CD14-positive monocyte (primary cell): ENCODE results near the gene CTNNA3. TPM values are rescaled to one million over a fixed set of nuclear protein-coding genes. Genes with fewer than 3 reads are reported as not detected.

Experiments
- DNase-seq, 3 donors: peaks; one replicate each; pipeline ENCODE4 v3.0.0-alpha.2; 2011 to 2022
- H2AFZ ChIP-seq: 2 replicates; pipeline ENCODE4 v1.6.0; 2012; ENCODE audit warnings: mild to moderate bottlenecking, low read depth, low read length, inconsistent platforms; ENCODE audit not compliant: insufficient read depth, poor library complexity, severe bottlenecking
- H3K27ac ChIP-seq, 2 donors: 1 replicate in 1 of 2; 2 replicates in 1 of 2; pipeline ENCODE4 v1.5.1; 2012 to 2013; ENCODE audit warnings: low read length in 2 of 2, control low read depth in 1 of 2, inconsistent platforms in 1 of 2, low read depth in 1 of 2, mild to moderate bottlenecking in 1 of 2
- H3K27me3 ChIP-seq, 2 donors: one replicate each; pipeline versions ENCODE4 v1.6.0 to v1.6.1; 2011 to 2013; ENCODE audit warnings: low read length in 2 of 2; ENCODE audit not compliant: control insufficient read depth in 2 of 2, insufficient read depth in 2 of 2
- H3K36me3 ChIP-seq, 2 donors: replicated peaks in 1 of 2; 1 replicate in 1 of 2; 2 replicates in 1 of 2; pipeline versions ENCODE4 v1.5.1 to v1.6.1; 2012 to 2013; ENCODE audit warnings: low read length in 2 of 2, control low read depth in 1 of 2, inconsistent platforms in 1 of 2, mild to moderate bottlenecking in 1 of 2; ENCODE audit not compliant: insufficient read depth in 2 of 2, control insufficient read depth in 1 of 2
- H3K4me1 ChIP-seq, 2 donors: 1 replicate in 1 of 2; 2 replicates in 1 of 2; pipeline versions ENCODE4 v1.5.1 to v1.6.1; 2012 to 2013; ENCODE audit warnings: low read length in 2 of 2, control low read depth in 1 of 2, inconsistent platforms in 1 of 2, mild to moderate bottlenecking in 1 of 2, moderate library complexity in 1 of 2; ENCODE audit not compliant: insufficient read depth in 2 of 2, control insufficient read depth in 1 of 2
- H3K4me2 ChIP-seq: replicated peaks from 2 replicates; pipeline ENCODE3; 2012; ENCODE audit warnings: low read length, moderate library complexity, mild to moderate bottlenecking; ENCODE audit not compliant: poor library complexity, severe bottlenecking; ENCODE audit errors: extremely low read depth
- H3K4me3 ChIP-seq, 3 experiments: fragments of 200-600 bp in 1 of 3; sonication (generic) in 1 of 3; replicated peaks in 1 of 3; 1 replicate in 2 of 3; 2 replicates in 1 of 3; pipeline ENCODE4 v1.5.1; 2011 to 2013; ENCODE audit warnings: low read length in 3 of 3, mild to moderate bottlenecking in 3 of 3, control low read depth in 2 of 3, low read depth in 2 of 3, inconsistent platforms in 1 of 3, moderate library complexity in 1 of 3
- H3K79me2 ChIP-seq: 2 replicates; pipeline ENCODE4 v1.6.0; 2012; ENCODE audit warnings: mild to moderate bottlenecking, control low read depth, inconsistent platforms, low read length, moderate library complexity; ENCODE audit not compliant: insufficient read depth
- H3K9ac ChIP-seq: 2 replicates; pipeline ENCODE4 v1.6.0; 2017; ENCODE audit warnings: low read length, mild to moderate bottlenecking; ENCODE audit not compliant: insufficient read depth, poor library complexity, severe bottlenecking
- H3K9me3 ChIP-seq, 2 donors: replicated peaks in 1 of 2; 1 replicate in 1 of 2; 2 replicates in 1 of 2; pipeline versions ENCODE4 v1.5.1 to v1.6.1; 2012 to 2013; ENCODE audit warnings: low read length in 2 of 2, control low read depth in 1 of 2; ENCODE audit not compliant: control insufficient read depth in 1 of 2, insufficient read depth in 1 of 2
- H4K20me1 ChIP-seq: 2 replicates; pipeline ENCODE4 v1.6.0; 2012; ENCODE audit warnings: mild to moderate bottlenecking, low read length, control low read depth, moderate library complexity; ENCODE audit not compliant: insufficient read depth
- H3K27ac Mint-ChIP-seq, 7 donors: one replicate each; pipeline ENCODE4 v1.8.0; 2020; ENCODE audit warnings: mild to moderate bottlenecking in 7 of 7, mixed read lengths in 7 of 7, moderate library complexity in 6 of 7, inconsistent platforms in 2 of 7
- H3K27me3 Mint-ChIP-seq, 3 donors: one replicate each; pipeline ENCODE4 v1.8.0; 2021 to 2022; ENCODE audit warnings: low read depth in 3 of 3, mild to moderate bottlenecking in 3 of 3, mixed read lengths in 3 of 3, moderate library complexity in 3 of 3, inconsistent platforms in 1 of 3
- H3K36me3 Mint-ChIP-seq, 2 donors: one replicate each; pipeline ENCODE4 v1.8.0; 2020; ENCODE audit warnings: mixed read lengths in 2 of 2, inconsistent platforms in 1 of 2, mild to moderate bottlenecking in 1 of 2
- H3K4me1 Mint-ChIP-seq: one replicate; pipeline ENCODE4 v1.8.0; 2020; ENCODE audit warnings: mild to moderate bottlenecking, mixed read lengths
- H3K4me3 Mint-ChIP-seq, 2 donors: one replicate each; pipeline ENCODE4 v1.8.0; 2020; ENCODE audit warnings: mild to moderate bottlenecking in 2 of 2, mixed read lengths in 2 of 2, moderate library complexity in 1 of 2
- H3K9me3 Mint-ChIP-seq, 7 donors: one replicate each; pipeline ENCODE4 v1.8.0; 2020 to 2022; ENCODE audit warnings: mixed read lengths in 7 of 7, mild to moderate bottlenecking in 6 of 7, moderate library complexity in 6 of 7, inconsistent platforms in 2 of 7
- WGBS: methylation state at CpG from one replicate; pipeline ENCODE4 v1.1.5; 2013; ENCODE audit warnings: missing lambda C conversion rate; ENCODE audit not compliant: insufficient coverage; 5-methylcytosine and 5-hydroxymethylcytosine counted together
- intact Hi-C, 2 donors: fragments of 100-400 bp; cut with micrococcal nuclease; formaldehyde crosslinking; loops; one replicate each; pipeline versions ENCODE4 v1.15.0 to v1.15.1; 2023
- polyA plus RNA-seq, 3 donors: library from polyadenylated mRNA; depleted of rRNA in 1 of 3; unstranded in 2 of 3; stranded (reverse) in 1 of 3; fragments of 300-500 nt in 2 of 3; fragments of >200 nt in 1 of 3; fragmentation: Illumina TruSeq in 2 of 3; gene quantifications; 1 replicate in 2 of 3; 2 replicates in 1 of 3; pipeline ENCODE4 v1.2.3, GENCODE V29; 2012 to 2021
- TF ChIP-seq, protein P1 (sequence below): fragments of 200-600 bp; IDR thresholded peaks from one replicate; pipeline ENCODE4 v1.8.0; 2022; ENCODE audit warnings: antibody characterized with exemption, mild to moderate bottlenecking

Gene CTNNA3
- polyA plus RNA-seq, 3 donors, result not detected

DNA sequence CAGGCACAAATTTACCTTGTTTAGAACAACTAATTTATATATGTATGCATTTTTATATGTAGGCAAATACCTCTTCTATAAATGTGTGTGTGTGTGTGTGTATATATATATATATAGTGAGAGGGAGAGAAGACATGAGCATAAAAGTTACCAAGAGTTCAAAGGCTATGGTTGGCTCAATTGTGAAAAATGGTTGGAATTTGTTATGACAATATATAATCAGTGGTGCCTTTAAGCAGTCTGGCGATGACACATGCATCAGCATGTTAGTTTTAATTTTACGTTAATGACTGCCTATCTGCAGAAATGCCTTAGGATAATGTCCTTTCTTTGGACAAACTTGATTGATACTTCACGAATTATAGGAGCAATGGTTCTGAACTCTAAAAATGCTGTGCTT lies 1750.9 kb downstream of the CTNNA3 start:
- Mint-ChIP-seq H3K27ac (no peak overlapping the region), H3K9me3 (peaks cover 0 to 2% (median 0%) of the 10 kb centered on the region in 7 donors), H3K4me3 (no peak overlapping the region), H3K36me3 (no peaks in the 10 kb centered on the region), H3K27me3 (peaks cover 0 to 2% (median 0%) of the 10 kb centered on the region in 3 donors), H3K4me1 (no peaks in the 10 kb centered on the region)
- Histone ChIP-seq H3K79me2 (no peaks in the 10 kb centered on the region), H3K27ac (no peak overlapping the region), H3K4me3 (no peak overlapping the region), H2AFZ (no peak overlapping the region), H3K9ac (no peak overlapping the region), H3K4me1 (no peaks in the 10 kb centered on the region), H3K9me3 (no peaks in the 10 kb centered on the region), H3K36me3 (no peaks in the 10 kb centered on the region), H3K4me2 (no peak overlapping the region), H4K20me1 (no peaks in the 10 kb centered on the region), H3K27me3 (no peaks in the 10 kb centered on the region)
- no peak for DNase-seq
- WGBS, result 93% methylated on average over 3 of the region's 3 CpGs
- intact Hi-C loops, result no loop called here
- TF ChIP-seq, protein P1, sequence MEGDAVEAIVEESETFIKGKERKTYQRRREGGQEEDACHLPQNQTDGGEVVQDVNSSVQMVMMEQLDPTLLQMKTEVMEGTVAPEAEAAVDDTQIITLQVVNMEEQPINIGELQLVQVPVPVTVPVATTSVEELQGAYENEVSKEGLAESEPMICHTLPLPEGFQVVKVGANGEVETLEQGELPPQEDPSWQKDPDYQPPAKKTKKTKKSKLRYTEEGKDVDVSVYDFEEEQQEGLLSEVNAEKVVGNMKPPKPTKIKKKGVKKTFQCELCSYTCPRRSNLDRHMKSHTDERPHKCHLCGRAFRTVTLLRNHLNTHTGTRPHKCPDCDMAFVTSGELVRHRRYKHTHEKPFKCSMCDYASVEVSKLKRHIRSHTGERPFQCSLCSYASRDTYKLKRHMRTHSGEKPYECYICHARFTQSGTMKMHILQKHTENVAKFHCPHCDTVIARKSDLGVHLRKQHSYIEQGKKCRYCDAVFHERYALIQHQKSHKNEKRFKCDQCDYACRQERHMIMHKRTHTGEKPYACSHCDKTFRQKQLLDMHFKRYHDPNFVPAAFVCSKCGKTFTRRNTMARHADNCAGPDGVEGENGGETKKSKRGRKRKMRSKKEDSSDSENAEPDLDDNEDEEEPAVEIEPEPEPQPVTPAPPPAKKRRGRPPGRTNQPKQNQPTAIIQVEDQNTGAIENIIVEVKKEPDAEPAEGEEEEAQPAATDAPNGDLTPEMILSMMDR, result no peak

DNA sequence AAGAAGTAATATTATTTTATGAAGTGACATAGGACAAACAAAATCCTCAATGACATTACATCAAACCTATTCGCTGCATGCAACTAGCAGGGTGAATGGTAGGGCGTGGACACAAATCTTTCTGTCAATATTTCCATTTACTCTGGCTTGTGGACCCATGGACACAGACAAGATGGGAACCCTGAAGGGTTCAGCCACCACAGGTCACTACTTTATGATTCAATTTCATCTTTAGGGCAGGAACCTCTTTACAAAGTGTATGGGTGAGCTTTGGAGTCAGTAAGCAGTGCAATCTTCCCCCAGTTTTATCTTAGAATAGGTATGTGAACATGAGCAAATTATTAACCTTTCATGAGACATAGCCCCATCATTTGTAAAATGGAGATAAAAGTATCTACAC lies 1752.5 kb downstream of the CTNNA3 start:
- no peak overlapping the region for H3K27ac Mint-ChIP-seq

More for the DNA sequence above, 1752.5 kb downstream of the CTNNA3 start:
- Histone ChIP-seq H4K20me1 (no peaks in the 10 kb centered on the region), H2AFZ (no peak overlapping the region), H3K9ac (no peak overlapping the region), H3K36me3 (no peaks in the 10 kb centered on the region), H3K9me3 (no peaks in the 10 kb centered on the region), H3K4me2 (no peak overlapping the region), H3K4me1 (no peaks in the 10 kb centered on the region), H3K4me3 (no peak overlapping the region), H3K27me3 (no peaks in the 10 kb centered on the region), H3K27ac (no peak overlapping the region), H3K79me2 (no peaks in the 10 kb centered on the region)
- no CpG with 5 or more reads among the region's 2 CpGs for WGBS
- Mint-ChIP-seq H3K36me3 (no peaks in the 10 kb centered on the region), H3K27me3 (peaks cover 0 to 2% (median 0%) of the 10 kb centered on the region in 3 donors), H3K9me3 (peaks cover 0 to 2% (median 0%) of the 10 kb centered on the region in 7 donors), H3K4me3 (no peak overlapping the region), H3K4me1 (no peaks in the 10 kb centered on the region)
- TF ChIP-seq, protein P1, result no peak
- no peak for DNase-seq
- intact Hi-C loops, result no loop called here
